SK-N-SH treated with all-trans-retinoic acid at 6 μM for 48 hours (cell line): ENCODE results near the gene DCTN3.

Source experiments
- ATAC-seq: fragments of 200-7000 bp; cut with Tn5 transposase; 3 replicates; pipeline ENCODE4 v1.9.1; 2020; ENCODE audit warnings: mild to moderate bottlenecking, moderate library complexity
- ARNTL ChIP-seq: fragments of 450-650 bp; formaldehyde crosslinking; IDR thresholded peaks from 2 replicates; pipeline ENCODE4 v1.5.0; 2020; ENCODE audit warnings: low read depth, mild to moderate bottlenecking, moderate library complexity, borderline replicate concordance
- BACH2 ChIP-seq: fragments of 250-450 bp; sonication (Bioruptor Pico); IDR thresholded peaks from 2 replicates; pipeline ENCODE4 v1.9.0; 2021; ENCODE audit warnings: mild to moderate bottlenecking, borderline replicate concordance
- CREB5 ChIP-seq: fragments of 250-450 bp; sonication (Bioruptor Pico); IDR thresholded peaks from 2 replicates; pipeline ENCODE4 v1.5.1; 2020; ENCODE audit warnings: low read depth, mild to moderate bottlenecking, moderate library complexity
- CSDC2 ChIP-seq: fragments of 250-450 bp; sonication (Bioruptor Pico); IDR thresholded peaks from 2 replicates; pipeline ENCODE4 v1.5.0; 2020; ENCODE audit warnings: mild to moderate bottlenecking, moderate library complexity
- CSRNP3 ChIP-seq: fragments of 250-450 bp; sonication (Bioruptor Pico); IDR thresholded peaks from 2 replicates; pipeline ENCODE4 v1.5.1; 2021; ENCODE audit warnings: mild to moderate bottlenecking, moderate library complexity
- ESRRG ChIP-seq: fragments of 250-450 bp; sonication (Bioruptor Pico); IDR thresholded peaks from 2 replicates; pipeline ENCODE4 v1.6.1; 2021; ENCODE audit warnings: mild to moderate bottlenecking
- GLIS3 ChIP-seq: fragments of 250-450 bp; sonication (Bioruptor Pico); IDR thresholded peaks from 2 replicates; pipeline ENCODE4 v1.5.0; 2020; ENCODE audit warnings: mild to moderate bottlenecking, moderate library complexity
- ISL1 ChIP-seq: fragments of 250-450 bp; sonication (Bioruptor Pico); IDR thresholded peaks from 2 replicates; pipeline ENCODE4 v2.1.2; 2022; ENCODE audit warnings: mild to moderate bottlenecking, moderate library complexity
- OSR1 ChIP-seq: fragments of 250-450 bp; sonication (Bioruptor Pico); IDR thresholded peaks from 2 replicates; pipeline ENCODE4 v1.8.0; 2022; ENCODE audit warnings: moderate library complexity, mild to moderate bottlenecking, inconsistent platforms
- PATZ1 ChIP-seq: fragments of 250-450 bp; sonication (Bioruptor Pico); IDR thresholded peaks from 2 replicates; pipeline ENCODE4 v1.8.0; 2020; ENCODE audit warnings: mild to moderate bottlenecking, moderate library complexity, borderline replicate concordance
- POU6F1 ChIP-seq: fragments of 250-450 bp; sonication (Bioruptor Pico); IDR thresholded peaks from 2 replicates; pipeline ENCODE4 v1.8.0; 2021; ENCODE audit warnings: low read depth, mild to moderate bottlenecking, moderate library complexity, borderline replicate concordance
- PPARA ChIP-seq: fragments of 250-450 bp; sonication (Bioruptor Pico); IDR thresholded peaks from 2 replicates; pipeline ENCODE4 v1.5.0; 2020; ENCODE audit warnings: mild to moderate bottlenecking, borderline replicate concordance
- SNAI2 ChIP-seq: fragments of 250-450 bp; sonication (Bioruptor Pico); IDR thresholded peaks from 2 replicates; pipeline ENCODE4 v1.5.0; 2020; ENCODE audit warnings: mild to moderate bottlenecking, moderate library complexity
- TCF4 ChIP-seq: fragments of 250-450 bp; sonication (Bioruptor Pico); IDR thresholded peaks from 2 replicates; pipeline ENCODE4 v1.8.0; 2021; ENCODE audit warnings: mild to moderate bottlenecking, moderate library complexity, borderline replicate concordance
- TOX ChIP-seq: fragments of 250-450 bp; sonication (Bioruptor Pico); IDR thresholded peaks from 2 replicates; pipeline ENCODE4 v1.8.0; 2021; ENCODE audit warnings: mild to moderate bottlenecking, moderate library complexity, borderline replicate concordance
- TSHZ2 ChIP-seq: fragments of 250-450 bp; sonication (Bioruptor Pico); IDR thresholded peaks from 2 replicates; pipeline ENCODE4 v1.5.0; 2020; ENCODE audit warnings: mild to moderate bottlenecking, moderate library complexity
- ZFP3 ChIP-seq: fragments of 250-450 bp; sonication (Bioruptor Pico); IDR thresholded peaks from 2 replicates; pipeline ENCODE4 v1.5.0; 2020; ENCODE audit warnings: mild to moderate bottlenecking, moderate library complexity
- ZFP30 ChIP-seq: fragments of 450-650 bp; formaldehyde crosslinking; IDR thresholded peaks from 2 replicates; pipeline ENCODE4 v1.5.0; 2022; ENCODE audit warnings: mild to moderate bottlenecking, moderate library complexity
- ZNF565 ChIP-seq: fragments of 450-650 bp; formaldehyde crosslinking; conservative IDR thresholded peaks from 2 replicates; pipeline ENCODE4 v1.5.0; 2020; ENCODE audit warnings: low read depth, mild to moderate bottlenecking, moderate library complexity
- ZNF70 ChIP-seq: fragments of 450-650 bp; formaldehyde crosslinking; IDR thresholded peaks from 2 replicates; pipeline ENCODE4 v1.5.0; 2020; ENCODE audit warnings: mild to moderate bottlenecking, moderate library complexity

DCTN3 gene

GRCh38 chr9:34606190-34606589 lies 14.1 kb downstream of the DCTN3 start:
- TF ChIP-seq ZFP30 (CRISPR knock-in tag), result no peak
- no peak for TF ChIP-seq ISL1 (CRISPR knock-in tag)
- TF ChIP-seq TSHZ2, result no peak
- no peak for TF ChIP-seq ESRRG (CRISPR knock-in tag)
- no peak for TF ChIP-seq ZNF565 (CRISPR knock-in tag)
- no peak for TF ChIP-seq ZFP3 (CRISPR knock-in tag)
- no peak for TF ChIP-seq BACH2 (CRISPR knock-in tag)
- TF ChIP-seq TCF4 (CRISPR knock-in tag), result no peak
- no peak for TF ChIP-seq CSDC2
- TF ChIP-seq SNAI2 (CRISPR knock-in tag), result no peak
- no peak for TF ChIP-seq ARNTL (CRISPR knock-in tag)
- TF ChIP-seq PATZ1 (CRISPR knock-in tag), result no peak
- no peak for TF ChIP-seq TOX (CRISPR knock-in tag)
- no peak for TF ChIP-seq GLIS3 (CRISPR knock-in tag)
- no peak for TF ChIP-seq OSR1
- no peak for TF ChIP-seq PPARA (CRISPR knock-in tag)
- TF ChIP-seq CSRNP3 (CRISPR knock-in tag), result no peak
- no peak for TF ChIP-seq ZNF70
- no peak for ATAC-seq

- TF ChIP-seq CSRNP3 (CRISPR knock-in tag), result no peak
- no peak for TF ChIP-seq TCF4 (CRISPR knock-in tag)
- TF ChIP-seq PATZ1 (CRISPR knock-in tag), result no peak
- no peak for TF ChIP-seq CREB5 (CRISPR knock-in tag)
- TF ChIP-seq ISL1 (CRISPR knock-in tag), result no peak
- no peak for TF ChIP-seq BACH2 (CRISPR knock-in tag)
- no peak for TF ChIP-seq GLIS3 (CRISPR knock-in tag)
- TF ChIP-seq ZFP3 (CRISPR knock-in tag), result no peak
- no peak for TF ChIP-seq POU6F1 (CRISPR knock-in tag)
- TF ChIP-seq CSDC2, result no peak
- no peak for TF ChIP-seq ZFP30 (CRISPR knock-in tag)
- TF ChIP-seq ESRRG (CRISPR knock-in tag), result no peak
- no peak for TF ChIP-seq TOX (CRISPR knock-in tag)
- no peak for TF ChIP-seq ARNTL (CRISPR knock-in tag)
- TF ChIP-seq, all 23 proteins: peak for 0
- ATAC-seq, result peak; percentile 96
Measured at GRCh38 chr9:34603610-34604231, 16.6 kb downstream of the DCTN3 start.
